HL-60 (cell line): ENCODE results near the gene MAGI2.

Experiments
- DNase-seq, 2 experiments: peaks; one replicate each; pipeline ENCODE4 v3.0.0-alpha.2; 2010 to 2020; ENCODE audit warnings: low read depth in 1 of 2, low spot score in 1 of 2
- H3K27ac ChIP-seq: fragments of 250-450 bp; sonication (Bioruptor Pico); replicated peaks from 2 replicates; pipeline ENCODE4 v1.5.1; 2020; ENCODE audit warnings: mild to moderate bottlenecking, moderate library complexity
- H3K27me3 ChIP-seq: fragments of 250-450 bp; sonication (Bioruptor Pico); 2 replicates; pipeline ENCODE4 v1.5.1; 2021; ENCODE audit warnings: mild to moderate bottlenecking, moderate library complexity; ENCODE audit not compliant: insufficient read depth, poor library complexity, severe bottlenecking
- H3K4me3 ChIP-seq: replicated peaks from 2 replicates; pipeline ENCODE4 v1.5.1; 2011; ENCODE audit warnings: mild to moderate bottlenecking, control low read depth, low read length; ENCODE audit not compliant: insufficient read depth
- GABPA ChIP-seq: IDR thresholded peaks from 2 replicates; pipeline ENCODE4 v1.6.1; 2012; ENCODE audit warnings: low read depth
- POLR2AphosphoS5 ChIP-seq: IDR thresholded peaks from 2 replicates; pipeline ENCODE4 v1.6.1; 2012; ENCODE audit warnings: low read depth
- SPI1 ChIP-seq: IDR thresholded peaks from 2 replicates; pipeline ENCODE4 v1.6.1; 2012; ENCODE audit warnings: low read depth, mild to moderate bottlenecking, borderline replicate concordance
- TF ChIP-seq, protein P1 (sequence below): IDR thresholded peaks from 2 replicates; pipeline ENCODE4 v1.6.1; 2012; ENCODE audit warnings: low read depth; ENCODE audit not compliant: insufficient replicate concordance
- TF ChIP-seq, protein P2 (sequence below): IDR thresholded peaks from one replicate; pipeline ENCODE4 v1.5.1; 2011; ENCODE audit warnings: low read length, control low read depth, inconsistent platforms; ENCODE audit not compliant: insufficient read depth

MAGI2 gene

DNA sequence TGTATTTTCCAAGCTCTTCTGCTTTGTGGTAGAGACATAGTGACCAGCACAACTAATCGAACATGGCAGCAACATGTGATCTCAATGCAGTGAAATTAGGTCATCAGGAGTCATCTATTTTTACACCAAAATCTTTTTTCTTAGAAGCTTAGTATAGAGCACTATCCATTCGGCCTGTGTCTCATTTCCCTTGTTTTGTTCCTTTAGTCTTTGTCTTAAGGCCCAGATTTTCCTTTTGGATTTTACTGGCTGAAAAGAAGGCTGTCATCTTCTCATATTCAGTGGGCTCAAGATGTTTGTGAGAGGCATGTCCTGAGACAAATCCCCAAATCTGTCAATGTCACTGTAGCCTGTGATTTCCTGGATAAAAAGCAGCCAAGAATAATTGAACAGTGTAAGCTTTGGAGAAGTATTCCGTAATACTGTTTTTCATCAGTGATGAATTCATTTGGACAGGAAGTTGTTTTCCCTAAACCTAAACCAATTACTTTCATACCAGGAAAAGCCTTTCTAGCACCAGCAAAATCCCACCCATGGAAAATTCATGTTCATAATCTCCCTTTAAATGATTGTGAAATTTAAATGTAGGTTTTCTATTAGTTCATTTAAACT is 55.2 kb downstream of the MAGI2 start:
- TF ChIP-seq SPI1 (no peak), GABPA (no peak)
- H3K4me3 ChIP-seq = no peak overlapping the region
- H3K27me3 ChIP-seq = no peaks in the 10 kb centered on the region
- no peak overlapping the region for H3K27ac ChIP-seq
- no peak for DNase-seq

DNA sequence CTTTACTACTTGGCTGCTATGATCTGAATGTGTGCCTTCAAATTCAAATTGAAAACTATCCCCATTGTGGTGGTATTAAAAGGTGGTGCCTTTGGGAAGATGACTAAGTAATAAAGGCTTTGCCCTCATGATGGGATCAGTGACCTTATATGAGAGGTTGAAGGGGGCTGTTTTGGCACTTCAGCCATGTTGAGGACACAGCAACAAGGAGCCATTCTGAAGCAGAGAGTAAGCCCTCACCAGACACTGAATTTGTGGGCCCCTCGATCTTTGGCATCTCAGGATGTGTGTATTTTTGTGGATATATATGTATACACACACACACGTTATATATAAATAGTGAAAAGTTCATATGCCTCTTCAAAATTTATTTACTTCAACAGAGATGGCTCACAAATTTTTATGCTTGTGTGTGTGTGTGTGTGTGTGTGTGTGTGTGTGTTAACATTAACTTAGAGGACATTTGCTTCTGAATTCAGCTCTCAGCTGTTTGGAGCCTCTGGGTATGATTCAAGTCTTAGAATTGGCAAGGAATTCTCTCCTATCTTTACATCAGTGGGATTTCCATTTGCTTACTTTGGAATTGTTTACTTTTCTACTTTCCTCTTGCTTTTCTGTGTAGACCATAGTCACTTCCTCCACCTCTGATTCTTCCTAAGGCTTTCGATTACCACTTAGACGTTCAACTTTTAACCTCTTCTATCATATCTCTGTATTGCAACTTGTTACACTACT is 66.6 kb downstream of the MAGI2 start:
- Histone ChIP-seq H3K4me3 (no peak overlapping the region), H3K27me3 (no peaks in the 10 kb centered on the region), H3K27ac (no peak overlapping the region)
- no peak for DNase-seq
- no peak for TF ChIP-seq GABPA
- TF ChIP-seq, protein P1, sequence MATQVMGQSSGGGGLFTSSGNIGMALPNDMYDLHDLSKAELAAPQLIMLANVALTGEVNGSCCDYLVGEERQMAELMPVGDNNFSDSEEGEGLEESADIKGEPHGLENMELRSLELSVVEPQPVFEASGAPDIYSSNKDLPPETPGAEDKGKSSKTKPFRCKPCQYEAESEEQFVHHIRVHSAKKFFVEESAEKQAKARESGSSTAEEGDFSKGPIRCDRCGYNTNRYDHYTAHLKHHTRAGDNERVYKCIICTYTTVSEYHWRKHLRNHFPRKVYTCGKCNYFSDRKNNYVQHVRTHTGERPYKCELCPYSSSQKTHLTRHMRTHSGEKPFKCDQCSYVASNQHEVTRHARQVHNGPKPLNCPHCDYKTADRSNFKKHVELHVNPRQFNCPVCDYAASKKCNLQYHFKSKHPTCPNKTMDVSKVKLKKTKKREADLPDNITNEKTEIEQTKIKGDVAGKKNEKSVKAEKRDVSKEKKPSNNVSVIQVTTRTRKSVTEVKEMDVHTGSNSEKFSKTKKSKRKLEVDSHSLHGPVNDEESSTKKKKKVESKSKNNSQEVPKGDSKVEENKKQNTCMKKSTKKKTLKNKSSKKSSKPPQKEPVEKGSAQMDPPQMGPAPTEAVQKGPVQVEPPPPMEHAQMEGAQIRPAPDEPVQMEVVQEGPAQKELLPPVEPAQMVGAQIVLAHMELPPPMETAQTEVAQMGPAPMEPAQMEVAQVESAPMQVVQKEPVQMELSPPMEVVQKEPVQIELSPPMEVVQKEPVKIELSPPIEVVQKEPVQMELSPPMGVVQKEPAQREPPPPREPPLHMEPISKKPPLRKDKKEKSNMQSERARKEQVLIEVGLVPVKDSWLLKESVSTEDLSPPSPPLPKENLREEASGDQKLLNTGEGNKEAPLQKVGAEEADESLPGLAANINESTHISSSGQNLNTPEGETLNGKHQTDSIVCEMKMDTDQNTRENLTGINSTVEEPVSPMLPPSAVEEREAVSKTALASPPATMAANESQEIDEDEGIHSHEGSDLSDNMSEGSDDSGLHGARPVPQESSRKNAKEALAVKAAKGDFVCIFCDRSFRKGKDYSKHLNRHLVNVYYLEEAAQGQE = no peak
- no peak for TF ChIP-seq SPI1
- TF ChIP-seq, protein P2, sequence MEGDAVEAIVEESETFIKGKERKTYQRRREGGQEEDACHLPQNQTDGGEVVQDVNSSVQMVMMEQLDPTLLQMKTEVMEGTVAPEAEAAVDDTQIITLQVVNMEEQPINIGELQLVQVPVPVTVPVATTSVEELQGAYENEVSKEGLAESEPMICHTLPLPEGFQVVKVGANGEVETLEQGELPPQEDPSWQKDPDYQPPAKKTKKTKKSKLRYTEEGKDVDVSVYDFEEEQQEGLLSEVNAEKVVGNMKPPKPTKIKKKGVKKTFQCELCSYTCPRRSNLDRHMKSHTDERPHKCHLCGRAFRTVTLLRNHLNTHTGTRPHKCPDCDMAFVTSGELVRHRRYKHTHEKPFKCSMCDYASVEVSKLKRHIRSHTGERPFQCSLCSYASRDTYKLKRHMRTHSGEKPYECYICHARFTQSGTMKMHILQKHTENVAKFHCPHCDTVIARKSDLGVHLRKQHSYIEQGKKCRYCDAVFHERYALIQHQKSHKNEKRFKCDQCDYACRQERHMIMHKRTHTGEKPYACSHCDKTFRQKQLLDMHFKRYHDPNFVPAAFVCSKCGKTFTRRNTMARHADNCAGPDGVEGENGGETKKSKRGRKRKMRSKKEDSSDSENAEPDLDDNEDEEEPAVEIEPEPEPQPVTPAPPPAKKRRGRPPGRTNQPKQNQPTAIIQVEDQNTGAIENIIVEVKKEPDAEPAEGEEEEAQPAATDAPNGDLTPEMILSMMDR = no peak
- TF ChIP-seq POLR2AphosphoS5 = no peak

DNA sequence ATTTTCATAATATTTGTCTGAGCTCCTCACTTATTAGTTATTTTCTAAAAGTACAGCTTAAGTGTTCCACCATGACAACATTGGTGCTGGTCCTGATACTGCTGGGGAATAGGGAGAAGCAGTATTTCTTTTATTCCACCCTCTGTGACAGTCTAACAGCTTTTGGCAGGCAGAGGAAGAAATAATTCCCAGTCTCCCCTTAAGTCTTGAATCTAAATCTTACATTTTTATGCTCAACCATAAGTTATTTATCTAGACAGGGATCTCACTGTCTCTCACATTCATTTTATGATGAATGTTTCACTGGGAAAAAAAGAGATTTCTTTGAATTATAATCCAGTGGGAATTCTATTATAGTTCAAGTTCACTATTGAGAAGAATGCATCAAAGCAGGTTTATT is 71.5 kb downstream of the MAGI2 start:
- Histone ChIP-seq H3K27me3 (no peaks in the 10 kb centered on the region), H3K27ac (no peak overlapping the region), H3K4me3 (no peak overlapping the region)
- TF ChIP-seq, protein P2 = no peak
- TF ChIP-seq, protein P1 = no peak
- TF ChIP-seq POLR2AphosphoS5 (no peak), SPI1 (no peak), GABPA (no peak)
- DNase-seq = no peak

DNA sequence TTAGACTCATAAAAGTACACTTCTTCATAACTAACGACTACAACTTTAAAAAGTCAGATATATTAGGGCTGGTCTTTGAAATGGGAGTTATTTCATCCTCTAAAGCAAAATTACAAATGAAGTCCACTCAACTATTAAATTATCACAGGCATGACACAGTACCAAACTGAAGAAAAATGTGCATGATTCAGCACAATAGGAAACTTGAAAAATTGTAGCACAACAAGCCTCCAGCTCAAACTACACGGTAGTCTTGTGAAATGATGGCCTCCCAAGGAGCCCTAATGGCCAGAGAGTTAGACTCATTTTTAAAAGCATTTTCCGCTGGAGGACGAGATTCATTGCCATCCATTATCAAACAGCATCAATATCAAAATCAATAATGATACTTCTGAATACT is 76.4 kb downstream of the MAGI2 start:
- Histone ChIP-seq H3K27me3 (no peaks in the 10 kb centered on the region), H3K4me3 (no peak overlapping the region), H3K27ac (no peak overlapping the region)
- TF ChIP-seq, protein P2 = no peak
- TF ChIP-seq GABPA (no peak), POLR2AphosphoS5 (no peak), SPI1 (no peak)
- TF ChIP-seq, protein P1 = no peak
- no peak for DNase-seq
